Left colon (tissue), 2 donors: ENCODE results near the gene ITLN1. TPM values are rescaled to one million over a fixed set of nuclear protein-coding genes. Genes with fewer than 3 reads are reported as not detected.
"Not testable (repeated sequence)": the region's sequence is repeated elsewhere in the genome, so short reads cannot be mapped to it uniquely, and the experiment has no call there.

Experiments
- ATAC-seq: fragments of 200-7000 bp; cut with Tn5 transposase; one replicate; pipeline ENCODE4 v1.9.1; 2020; ENCODE audit warnings: mild to moderate bottlenecking, moderate library complexity
- DNase-seq, 2 donors: peaks; one replicate each; pipeline ENCODE4 v3.0.0-alpha.2; 2020
- intact Hi-C, 2 donors: fragments of 100-400 bp; cut with DNase I in 1 of 2; cut with micrococcal nuclease in 1 of 2; formaldehyde crosslinking; loops; one replicate each; pipeline versions ENCODE4 v1.11.2 to v1.14.0; 2022; cut with DNase I, micrococcal nuclease
- long read RNA-seq: library from polyadenylated mRNA; unstranded; transcript quantifications from one replicate; pipeline ENCODE4 v2.0.0, GENCODE V29; 2021
- total RNA-seq, 2 donors: library from RNA; stranded (reverse); fragmentation: NEBNext Ultra II Directional; extraction: Animal tissue kit (Norgen Biotek cat#: 25700); gene quantifications; one replicate each; pipeline ENCODE4 v1.2.1, GENCODE V29; 2021
- donor health status: DM: no; HTN: no; CAD: no.
- donor health status: DM: yes; HTN: yes; CAD: no.

ITLN1 gene
- 100 to 1,000 TPM; 268 to 512 TPM for total RNA-seq
- long read RNA-seq, transcript ITLN1-201 (8 exons, 1,183 nt), result major isoform, 131 of 150 reads
- long read RNA-seq, partial matches to known transcripts, result 14 of 150 reads
- long read RNA-seq, other reads (novel, unspliced or antisense), result 5 of 150 reads

DNA sequence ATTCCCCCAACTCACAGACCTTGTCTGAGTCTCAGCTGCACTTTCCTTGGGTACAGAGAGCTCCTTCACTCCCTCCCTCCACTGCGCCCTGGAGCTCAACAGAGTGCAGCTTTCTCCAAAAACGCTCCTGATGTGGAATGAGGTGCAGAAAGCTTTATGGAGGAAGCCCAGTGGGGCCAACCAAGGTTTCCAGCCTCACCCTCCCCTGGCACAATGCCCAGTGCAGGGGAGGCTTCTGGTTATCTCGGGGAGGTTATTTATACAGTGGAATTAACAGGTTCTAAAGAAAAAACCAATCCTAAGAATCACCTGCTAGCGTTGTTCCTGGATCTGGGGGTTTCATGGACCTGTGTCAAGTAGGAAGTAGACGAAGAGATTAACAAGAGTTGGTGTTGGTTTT is at the start of gene ITLN1:
ITLN1 (minus strand) TSS at position 139 of the 400 bp plus-strand sequence. CDS start 303 bp downstream, outside the sequence.
- peak in 1 of 2 donors; percentile 36 for DNase-seq

DNA sequence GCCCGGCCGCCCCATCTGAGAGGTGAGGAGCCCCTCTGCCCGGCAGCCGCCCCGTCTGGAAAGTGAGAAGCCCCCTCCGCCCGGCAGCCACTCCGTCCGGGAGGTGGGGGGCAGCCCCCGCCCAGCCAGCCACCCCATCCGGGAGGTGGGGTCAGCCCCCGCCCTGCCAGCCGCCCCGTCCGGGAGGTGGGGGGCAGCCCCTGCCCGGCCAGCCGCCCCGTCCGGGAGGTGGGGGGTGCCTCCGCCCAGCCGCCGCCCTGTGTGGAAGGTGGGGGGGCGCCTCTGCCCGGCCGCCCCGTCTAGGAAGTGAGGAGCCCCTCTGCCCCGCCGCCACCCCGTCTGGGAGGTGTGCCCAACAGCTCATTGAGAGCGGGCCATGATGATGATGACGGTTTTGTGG is 48.3 kb upstream of the ITLN1 start:
- ATAC-seq, DNase-seq, intact Hi-C loops: not testable (repeated sequence)

More for the DNA sequence above, at the start of gene ITLN1:
- intact Hi-C loops, result no loop called here
- peak; percentile 15 for ATAC-seq

DNA sequence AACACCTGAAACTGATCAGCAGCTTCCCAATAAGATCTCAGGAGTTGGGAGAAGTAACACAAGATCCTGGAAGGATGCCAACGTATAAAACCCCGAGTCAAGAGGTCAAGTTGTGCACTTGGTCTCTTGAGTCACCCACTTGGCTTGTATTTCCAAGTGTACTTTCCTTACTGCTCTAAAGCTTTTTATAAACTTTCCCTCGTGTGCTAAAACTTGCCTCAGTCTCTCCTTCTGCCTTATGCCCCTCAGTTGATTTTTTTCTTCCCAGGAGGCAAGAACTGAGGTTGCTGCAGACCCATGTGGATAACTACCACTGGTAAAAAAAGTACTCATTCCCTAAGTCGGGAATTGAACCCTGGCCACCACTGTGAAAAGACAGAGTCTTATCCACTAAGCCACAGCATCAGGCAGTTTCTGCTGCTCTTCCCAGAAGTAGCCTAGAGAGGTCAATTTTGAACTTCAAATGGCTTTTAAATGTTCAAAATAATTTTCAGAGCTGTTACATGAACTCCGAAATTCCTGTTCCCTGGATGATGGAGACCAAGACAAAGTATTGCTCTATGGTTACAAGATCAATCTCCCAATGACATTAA is 40.8 kb upstream of the ITLN1 start:
- DNase-seq (no peak), ATAC-seq (no peak)
- intact Hi-C loops, result no loop called here

DNA sequence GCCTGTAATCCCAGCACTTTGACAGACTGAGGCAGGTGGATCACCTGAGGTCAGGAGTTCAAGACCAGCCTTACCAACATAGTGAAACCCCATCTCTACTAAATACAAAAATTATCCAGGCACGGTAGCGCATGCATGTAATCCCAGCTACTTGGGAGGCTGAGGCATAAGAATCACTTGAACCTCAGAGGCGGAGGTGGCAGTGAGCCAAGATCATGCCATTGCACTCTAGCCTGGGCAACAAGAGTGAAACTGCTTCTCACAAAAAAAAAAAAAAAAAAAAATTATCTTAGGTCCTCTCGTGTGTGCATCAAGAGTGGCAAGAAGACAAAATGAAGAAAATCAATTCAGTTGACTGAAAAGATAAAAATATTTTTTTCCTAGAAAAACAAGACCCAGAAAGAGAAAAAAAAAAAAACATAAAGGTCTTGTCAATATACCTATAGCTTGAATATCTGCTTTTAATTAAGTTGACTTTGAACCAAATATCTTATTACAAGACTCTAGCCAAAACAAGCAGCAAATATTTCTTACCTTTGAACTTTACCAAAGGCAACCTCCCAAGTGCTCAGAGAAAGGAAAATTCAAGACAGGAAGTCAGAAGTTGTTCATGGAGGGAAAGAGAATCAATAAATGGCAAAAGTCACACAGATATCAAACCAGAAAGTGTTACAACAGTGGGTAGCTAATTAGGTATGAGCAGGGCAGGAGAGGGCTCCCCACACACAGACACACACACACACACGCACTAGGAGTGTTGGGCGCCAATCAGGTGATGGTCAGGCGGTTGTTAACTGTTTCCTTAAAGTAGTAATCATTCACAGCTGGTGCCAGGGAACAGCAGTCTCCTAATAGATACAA is 40.0 kb upstream of the ITLN1 start:
- ATAC-seq, result no peak
- intact Hi-C loops, result no loop called here
- no peak for DNase-seq

GRCh38 chr1:160916666-160917065 is 31.7 kb upstream of the ITLN1 start:
- ATAC-seq (no peak), DNase-seq (no peak)
- intact Hi-C loops, result no loop called here

DNA sequence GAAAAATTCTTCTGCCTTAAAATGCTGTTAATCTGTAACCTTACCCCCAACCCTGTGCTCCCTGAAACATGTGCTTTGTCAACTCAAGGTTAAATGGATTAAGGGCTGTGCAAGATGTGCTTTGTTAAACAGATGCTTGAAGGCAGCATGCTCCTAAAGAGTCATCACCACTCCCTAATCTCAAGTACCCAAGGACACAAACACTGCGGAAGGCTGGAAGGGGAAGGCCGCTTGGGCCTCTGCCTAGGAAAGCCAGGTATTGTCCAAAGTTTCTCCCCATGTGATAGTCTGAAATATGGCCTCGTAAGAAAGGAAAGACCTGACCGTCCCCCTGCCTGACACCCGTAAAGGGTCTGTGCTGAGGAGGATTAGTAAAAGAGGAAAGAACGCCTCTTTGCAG is 28.2 kb upstream of the ITLN1 start:
- DNase-seq, ATAC-seq, intact Hi-C loops: not testable (repeated sequence)

DNA sequence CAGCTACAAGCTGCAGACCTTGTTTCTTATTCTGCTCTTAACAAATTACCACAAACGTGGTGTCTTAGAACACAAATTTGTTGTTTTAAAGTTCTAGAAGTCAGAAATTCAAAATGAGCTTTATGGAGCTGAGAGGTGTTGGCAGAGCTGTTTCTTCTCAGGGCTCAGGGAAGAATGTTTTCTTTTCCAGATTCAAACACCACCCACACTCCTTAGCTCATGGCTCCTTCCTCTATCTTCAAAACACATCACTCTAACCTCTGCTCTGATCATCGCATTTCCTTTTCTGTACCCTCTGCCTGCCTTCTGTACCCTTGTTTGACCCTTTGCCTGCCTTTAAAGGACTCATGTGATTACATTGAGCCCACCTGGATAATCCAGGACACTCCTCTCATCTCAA is 26.9 kb upstream of the ITLN1 start:
- DNase-seq (no peak), ATAC-seq (no peak)
- intact Hi-C loops, result no loop called here

- no peak for ATAC-seq
- intact Hi-C loops, result no loop called here
- DNase-seq, result no peak
Measured at GRCh38 chr1:160911441-160911840, 26.5 kb upstream of the ITLN1 start.

- intact Hi-C loops, result no loop called here
- ATAC-seq (no peak), DNase-seq (no peak)
Measured at GRCh38 chr1:160910170-160910750, 25.3 kb upstream of the ITLN1 start.

GRCh38 chr1:160907976-160908375 is 23.0 kb upstream of the ITLN1 start:
- intact Hi-C loops, result no loop called here
- ATAC-seq (no peak), DNase-seq (no peak)

DNA sequence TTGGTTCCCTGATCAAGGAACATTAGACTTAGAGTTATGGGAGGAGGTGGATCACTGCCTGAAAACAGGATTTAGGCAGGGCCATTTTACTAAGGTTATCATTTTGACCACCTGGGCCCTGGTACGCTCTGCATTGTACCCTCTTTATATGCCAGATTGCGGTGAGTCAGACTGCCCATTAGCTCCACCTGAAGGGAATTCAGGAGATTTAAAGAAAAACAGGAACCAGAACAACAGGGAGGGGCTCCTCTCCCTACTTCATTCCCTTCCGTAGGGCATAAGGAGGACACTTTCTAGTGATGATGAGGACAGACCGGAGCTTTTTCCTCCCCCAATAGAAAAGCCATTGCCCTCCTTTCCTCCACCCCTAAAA is 20.6 kb upstream of the ITLN1 start:
- intact Hi-C loops, result no loop called here
- DNase-seq, result no peak
- ATAC-seq, result no peak

GRCh38 chr1:160904783-160905616 is 20.0 kb upstream of the ITLN1 start:
- intact Hi-C loops, result no loop called here
- DNase-seq, result no peak

DNA sequence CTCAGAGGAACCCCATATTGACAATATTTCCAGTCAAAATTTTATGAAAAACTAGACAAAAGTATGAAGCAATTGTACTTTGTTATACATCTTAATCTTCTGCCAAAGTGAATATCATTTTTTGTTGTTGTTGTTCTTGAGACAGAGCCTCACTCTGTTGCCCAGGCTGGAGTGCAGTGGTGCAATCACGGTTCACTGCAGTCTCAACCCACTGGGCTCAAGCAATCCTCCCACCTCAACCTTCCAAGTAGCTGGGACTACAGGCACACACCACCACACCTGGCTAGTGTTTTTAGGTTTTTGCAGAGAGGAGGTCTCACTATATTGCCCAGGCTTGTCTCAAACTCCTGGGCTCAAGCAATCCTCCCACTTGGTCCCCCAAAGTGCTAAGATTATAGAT is 17.3 kb upstream of the ITLN1 start:
- intact Hi-C loops, ATAC-seq, DNase-seq: not testable (repeated sequence)

More at GRCh38 chr1:160904783-160905616, 20.0 kb upstream of the ITLN1 start:
- ATAC-seq, result no peak

DNA sequence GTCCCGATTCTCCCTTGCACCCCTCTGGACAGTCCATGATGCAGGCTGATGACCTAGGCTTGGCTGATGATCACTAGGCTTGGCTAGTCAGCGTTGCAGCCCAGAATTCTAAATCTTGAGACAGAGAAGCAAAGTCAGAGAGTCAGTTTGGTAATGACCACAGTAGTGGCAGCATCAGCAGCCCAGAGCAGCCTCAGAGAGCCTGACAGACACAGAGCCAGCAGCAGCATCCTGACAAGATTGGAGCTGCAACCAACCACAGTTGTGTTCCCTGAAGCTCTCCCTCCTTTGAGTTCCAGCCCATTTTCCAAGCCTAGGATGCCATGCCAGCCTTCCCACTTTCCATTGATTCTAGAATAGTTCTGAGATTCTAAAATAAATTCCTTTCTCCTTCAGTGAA is 16.8 kb upstream of the ITLN1 start:
- ATAC-seq, result no peak
- intact Hi-C loops, result no loop called here
- DNase-seq, result no peak

DNA sequence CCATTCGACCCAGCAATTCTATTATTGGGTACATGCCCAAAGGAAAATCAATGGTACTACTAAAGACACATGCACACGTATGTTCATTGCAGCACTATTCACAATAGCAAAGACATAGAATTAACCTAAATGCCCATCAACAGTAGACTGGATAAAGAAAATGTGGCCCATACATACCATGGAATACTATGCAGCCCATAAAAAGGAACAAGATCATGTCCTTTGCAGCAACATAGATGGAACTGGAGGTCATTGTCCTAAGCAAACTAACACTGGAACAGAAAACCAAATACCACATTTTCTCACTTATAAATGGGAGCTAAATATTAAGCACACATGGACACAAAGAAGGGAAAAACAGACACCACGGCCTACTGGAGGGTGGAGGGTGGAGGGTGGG is 15.7 kb upstream of the ITLN1 start:
- DNase-seq, intact Hi-C loops: not testable (repeated sequence)

GRCh38 chr1:160894368-160895135 is 9.6 kb upstream of the ITLN1 start:
- ATAC-seq, intact Hi-C loops, DNase-seq: not testable (repeated sequence)

More for the DNA sequence above, 15.7 kb upstream of the ITLN1 start:
- not testable (repeated sequence) for ATAC-seq

GRCh38 chr1:160891474-160891873 is 6.5 kb upstream of the ITLN1 start:
- intact Hi-C loops, result no loop called here
- no peak for DNase-seq
- no peak for ATAC-seq

DNA sequence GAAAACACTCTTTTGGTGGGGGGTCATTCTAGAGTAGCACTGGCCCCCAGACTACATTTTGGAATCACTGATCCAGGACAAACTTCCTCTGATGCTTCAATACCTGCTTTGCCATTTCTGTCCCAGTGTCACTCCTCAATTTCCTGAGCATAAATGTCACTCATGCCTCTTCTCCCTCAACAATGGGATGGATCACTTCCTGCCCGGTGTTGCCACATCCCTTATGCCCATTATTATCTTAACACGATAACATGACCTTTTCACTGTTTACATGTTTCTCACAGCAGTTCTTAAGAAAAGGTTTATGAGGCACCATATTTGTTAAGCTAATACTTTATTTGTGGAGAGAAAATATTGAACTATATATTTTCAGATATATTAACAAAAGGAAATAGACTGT is 3.9 kb upstream of the ITLN1 start:
- intact Hi-C loops, result no loop called here
- DNase-seq (no peak), ATAC-seq (peak; percentile 71)
